LHCN-M2 (cell line): ENCODE measurements around the gene GAD2. TPM values are rescaled to one million over a fixed set of nuclear protein-coding genes. Genes with fewer than 3 reads are reported as not detected.

Source experiments
- DNase-seq: peaks from one replicate; pipeline ENCODE4 v3.0.0-alpha.2; 2012; ENCODE audit warnings: low read depth
- total RNA-seq: library from RNA; depleted of rRNA; stranded (reverse); fragments of >200 nt; gene quantifications from 2 replicates; pipeline ENCODE4 v1.2.3, GENCODE V29; 2014

GAD2 gene
- total RNA-seq, 1 experiment from 2014 or later = not detected

DNA sequence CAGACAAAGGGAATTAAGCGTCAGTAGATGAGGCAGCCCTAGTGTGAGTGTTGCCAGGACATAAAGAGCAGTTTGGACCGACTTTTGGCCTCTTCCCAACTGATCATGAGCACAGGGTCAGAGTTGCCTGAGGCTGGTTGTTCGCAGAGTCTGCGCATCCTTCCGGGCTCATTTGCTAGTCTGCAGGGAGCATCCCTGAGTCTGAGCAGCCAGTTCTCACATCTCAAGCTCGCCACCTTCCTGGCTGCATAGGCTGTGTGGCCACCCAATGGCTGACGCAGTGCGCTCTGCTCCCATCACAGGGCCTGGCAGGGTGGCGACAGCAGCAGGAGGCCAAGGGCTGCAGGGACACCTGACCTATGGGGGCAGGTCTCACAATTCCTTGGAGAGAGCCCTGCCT lies 5.0 kb downstream of the GAD2 start:
- no peak for DNase-seq

- DNase-seq = no peak
These were observed 6.0 kb downstream of the GAD2 start for GRCh38 chr10:26222563-26222962.

DNA sequence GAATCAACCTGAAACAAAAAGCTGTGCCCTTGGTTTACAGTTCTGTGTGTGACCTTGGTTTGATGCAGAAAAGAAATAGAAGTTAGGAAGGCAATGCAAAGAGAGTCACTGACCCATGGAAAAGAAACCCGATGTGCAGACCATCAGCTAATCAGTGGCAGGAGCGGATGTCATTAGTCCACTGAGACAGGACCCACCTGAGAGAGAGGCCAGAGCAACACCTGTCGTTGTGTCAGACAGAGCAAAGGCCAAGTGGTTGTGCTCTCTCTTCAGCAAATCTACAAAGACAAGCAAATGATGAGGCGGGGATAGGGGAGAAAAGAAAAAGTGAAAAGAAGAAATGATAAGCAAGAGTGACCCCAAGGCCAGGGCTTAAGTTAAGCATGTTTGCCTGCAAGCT lies 8.7 kb downstream of the GAD2 start:
- no peak for DNase-seq

DNA sequence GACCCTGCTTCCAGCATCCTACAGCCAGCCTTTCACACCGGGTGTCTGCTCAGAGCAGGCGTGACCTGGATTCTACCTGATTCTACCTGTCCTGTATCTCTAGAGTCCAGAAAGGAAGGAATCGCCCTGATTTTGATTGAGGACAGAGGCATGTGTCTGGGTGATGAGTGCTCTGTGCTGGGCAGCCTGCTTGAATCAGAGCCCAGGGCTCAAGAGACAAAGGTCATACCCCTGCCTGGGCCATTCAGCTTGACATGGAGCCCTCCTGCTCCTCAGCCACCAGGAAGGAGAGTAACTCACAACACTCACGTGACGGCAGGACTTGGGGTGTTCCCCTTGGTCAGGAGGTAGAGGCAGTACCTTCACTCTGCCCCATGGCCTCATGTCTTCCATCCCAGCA lies 11.2 kb downstream of the GAD2 start:
- no peak for DNase-seq

- DNase-seq = no peak
These were observed 15.6 kb downstream of the GAD2 start for GRCh38 chr10:26232174-26232573.

DNA sequence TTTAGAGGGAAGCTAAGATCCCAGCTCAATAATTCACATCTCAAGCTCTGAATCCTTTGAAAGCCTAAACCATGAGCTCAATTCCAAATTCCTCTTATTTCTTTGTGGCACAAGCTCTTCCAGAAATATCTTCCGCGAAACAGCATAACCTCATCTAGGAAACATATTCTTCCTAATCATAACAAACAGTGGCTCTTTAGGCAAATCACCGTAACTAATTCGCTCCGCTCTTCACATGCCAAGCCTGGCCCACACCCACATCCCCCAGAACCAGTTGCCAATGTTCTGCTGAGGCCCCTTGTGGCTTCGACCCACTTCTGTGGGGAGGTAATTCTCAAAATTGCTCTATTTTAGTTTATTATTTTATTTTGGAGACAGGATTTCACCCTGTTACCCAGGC lies 19.2 kb downstream of the GAD2 start:
- no peak for DNase-seq

DNA sequence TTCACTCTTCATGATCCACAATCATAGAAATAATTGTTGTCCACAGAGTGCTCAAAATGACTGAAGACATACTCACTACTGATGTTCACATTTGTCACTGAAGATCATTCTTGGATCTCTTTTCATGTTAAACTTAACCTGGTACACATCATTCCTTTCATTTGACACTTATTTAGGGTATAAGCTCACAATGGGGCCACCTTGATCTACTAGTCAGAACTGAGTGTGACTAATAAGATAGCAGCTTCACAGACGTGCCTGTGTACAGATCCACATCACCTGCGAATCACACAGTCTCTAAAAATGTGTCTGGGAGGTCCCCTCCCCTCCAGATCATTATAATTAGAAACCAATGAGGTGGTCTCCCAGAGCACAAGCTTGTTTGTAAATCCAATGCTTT lies 21.8 kb downstream of the GAD2 start:
- no peak for DNase-seq

DNA sequence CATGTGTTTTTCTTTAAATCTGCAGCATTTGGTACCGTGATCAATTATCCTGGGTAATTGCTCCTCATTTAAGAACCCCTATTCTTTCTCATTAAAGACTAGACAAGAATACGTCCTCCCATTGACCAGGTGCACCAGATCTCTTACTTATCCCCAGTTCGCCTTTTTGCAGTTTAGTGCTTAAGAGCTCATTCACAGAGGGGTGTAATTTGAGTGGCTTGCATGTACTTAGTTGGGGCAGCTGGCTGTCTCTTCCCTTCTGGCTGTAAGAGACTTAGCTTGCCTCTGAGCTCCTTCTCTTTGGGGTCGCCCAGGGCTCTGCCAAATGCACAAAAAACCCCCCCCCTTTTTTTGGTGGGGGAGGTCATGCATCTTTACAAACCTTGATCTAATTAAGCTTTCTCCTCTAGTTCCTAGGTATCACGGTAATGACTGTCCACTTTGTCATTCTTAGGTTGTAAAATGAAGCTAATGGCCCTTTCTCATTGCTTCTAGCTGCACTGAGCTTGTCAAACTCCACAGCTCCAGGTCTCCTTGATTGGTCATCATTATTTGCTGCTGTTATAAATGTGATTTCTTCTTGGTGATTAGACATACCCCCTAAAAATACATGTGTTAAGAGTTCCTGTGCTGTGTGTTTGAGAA lies 26.3 kb downstream of the GAD2 start:
- DNase-seq = no peak

DNA sequence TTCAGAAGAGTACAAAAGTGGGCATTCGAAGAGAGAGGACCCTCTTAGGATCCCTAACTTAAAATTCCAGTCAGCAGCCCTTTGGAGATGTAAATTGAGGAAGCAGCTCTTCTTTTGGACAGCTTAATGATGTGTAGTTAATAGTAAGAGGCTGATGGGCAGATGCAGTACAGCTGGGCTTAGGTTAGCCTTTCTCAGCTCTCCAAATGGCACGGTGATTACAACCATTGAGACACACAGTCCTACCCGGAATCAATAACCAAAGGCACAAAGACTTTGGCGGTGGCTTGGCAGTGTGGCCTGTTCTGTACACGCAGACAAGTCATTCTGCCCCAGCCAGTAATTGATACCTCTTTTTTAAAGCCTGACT lies 26.8 kb downstream of the GAD2 start:
- DNase-seq = no peak

DNA sequence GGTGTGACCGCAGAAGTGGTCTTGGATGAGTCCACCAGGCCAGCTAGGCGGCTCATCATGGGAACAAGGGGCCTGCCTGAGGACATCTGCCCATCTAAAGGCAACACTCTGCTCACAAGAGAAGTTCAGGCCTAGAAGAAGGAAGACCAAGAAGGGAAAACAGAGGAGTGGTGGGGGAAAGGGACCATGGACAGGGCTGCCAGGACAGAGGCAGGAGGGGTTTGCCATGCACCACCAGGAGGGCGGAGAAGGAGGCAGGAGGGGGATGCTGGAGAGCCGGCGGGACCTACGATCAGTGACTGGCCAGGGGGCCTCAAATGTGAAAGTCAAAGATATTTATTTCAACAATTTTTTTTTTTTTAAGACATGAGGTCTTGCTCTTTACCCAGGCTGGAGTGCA lies 33.1 kb downstream of the GAD2 start:
- no peak for DNase-seq

GRCh38 chr10:26251925-26252324 lies 35.4 kb downstream of the GAD2 start:
- DNase-seq = no peak

DNA sequence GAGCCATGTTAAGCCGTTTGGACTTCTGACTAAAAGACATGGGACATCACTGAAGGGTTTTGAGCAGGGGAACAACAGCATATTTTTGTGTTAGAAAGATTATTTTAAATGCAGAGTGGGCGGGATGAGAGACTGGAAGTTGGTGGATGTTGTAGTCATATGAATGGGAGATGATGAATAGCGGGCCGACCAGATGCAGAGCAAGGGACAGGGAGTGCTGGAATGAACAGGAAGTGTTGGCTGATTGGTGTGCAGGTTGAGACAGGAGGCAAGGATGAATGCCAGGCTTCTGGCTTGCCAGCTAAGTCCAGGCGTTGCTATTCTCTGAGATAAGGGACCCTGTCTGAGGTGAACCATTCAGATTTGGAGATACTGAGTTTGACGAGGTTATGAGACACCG lies 38.0 kb downstream of the GAD2 start:
- no peak for DNase-seq

GRCh38 chr10:26259341-26259740 lies 42.8 kb downstream of the GAD2 start:
- DNase-seq = no peak

GRCh38 chr10:26269754-26270153 lies 53.2 kb downstream of the GAD2 start:
- DNase-seq = no peak

DNA sequence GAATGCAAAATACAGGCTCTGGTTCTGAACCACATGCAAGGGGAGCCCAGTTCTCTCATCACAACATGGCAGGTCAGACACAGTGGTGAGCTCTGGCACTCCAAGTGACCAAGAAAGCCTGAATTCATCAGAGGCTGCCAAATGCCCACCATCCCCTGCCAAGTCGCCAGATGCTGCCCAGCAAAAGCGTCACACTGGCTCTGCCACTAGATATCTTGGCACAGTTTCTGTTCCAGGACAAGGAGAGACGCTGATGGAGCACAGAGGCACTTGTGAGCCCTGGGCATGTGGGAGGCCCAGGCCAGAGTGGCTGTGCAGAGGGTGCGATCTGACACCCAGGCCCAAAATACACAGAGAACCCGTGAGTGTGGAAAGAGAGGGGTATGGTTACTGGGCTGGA lies 57.8 kb downstream of the GAD2 start:
- no peak for DNase-seq

- no peak for DNase-seq
These were observed 61.7 kb downstream of the GAD2 start for GRCh38 chr10:26278295-26278694.

- DNase-seq = no peak
These were observed 73.7 kb downstream of the GAD2 start for GRCh38 chr10:26290236-26290635.

GRCh38 chr10:26291721-26292480 lies 75.3 kb downstream of the GAD2 start:
- no peak for DNase-seq

DNA sequence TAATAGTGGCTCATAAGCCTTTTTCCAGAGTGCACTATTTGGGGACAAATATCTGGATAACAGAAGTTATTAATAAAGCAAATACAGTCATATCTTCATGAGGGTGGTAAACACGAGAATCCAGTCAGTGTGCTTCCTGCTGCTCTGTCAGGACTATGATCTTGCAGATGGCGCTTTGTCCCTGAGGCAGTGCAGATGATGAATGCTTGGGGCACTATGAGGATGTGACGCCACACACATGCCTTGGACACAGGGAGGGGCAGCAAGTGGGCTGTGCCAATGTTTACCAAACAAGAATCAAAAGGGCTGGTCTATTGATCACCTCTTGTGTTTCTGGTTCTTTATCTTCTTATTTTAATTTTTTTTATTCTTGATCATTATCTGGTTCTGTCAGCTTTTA lies 79.8 kb downstream of the GAD2 start:
- no peak for DNase-seq

GRCh38 chr10:26300001-26300400 lies 83.4 kb downstream of the GAD2 start:
- no peak for DNase-seq

DNA sequence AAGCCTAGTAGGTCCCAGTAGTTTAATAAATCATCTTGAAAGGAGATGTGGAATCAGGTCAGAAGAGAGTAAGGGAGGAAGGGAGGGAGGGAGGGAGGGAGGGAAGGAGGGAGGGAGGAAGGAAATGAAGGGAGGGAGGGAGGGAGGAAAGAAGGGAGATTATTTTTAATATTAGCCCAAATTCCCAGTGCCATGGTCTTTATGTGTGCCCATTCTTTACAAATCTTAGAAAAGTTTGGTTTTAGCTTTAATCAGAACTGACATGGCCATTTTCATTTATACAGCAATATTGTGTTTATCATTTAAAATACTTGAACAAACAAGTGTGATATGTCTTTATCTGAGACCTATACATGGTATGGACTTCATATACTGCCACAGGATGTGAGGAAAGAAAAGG lies 86.8 kb downstream of the GAD2 start:
- DNase-seq = no peak

DNA sequence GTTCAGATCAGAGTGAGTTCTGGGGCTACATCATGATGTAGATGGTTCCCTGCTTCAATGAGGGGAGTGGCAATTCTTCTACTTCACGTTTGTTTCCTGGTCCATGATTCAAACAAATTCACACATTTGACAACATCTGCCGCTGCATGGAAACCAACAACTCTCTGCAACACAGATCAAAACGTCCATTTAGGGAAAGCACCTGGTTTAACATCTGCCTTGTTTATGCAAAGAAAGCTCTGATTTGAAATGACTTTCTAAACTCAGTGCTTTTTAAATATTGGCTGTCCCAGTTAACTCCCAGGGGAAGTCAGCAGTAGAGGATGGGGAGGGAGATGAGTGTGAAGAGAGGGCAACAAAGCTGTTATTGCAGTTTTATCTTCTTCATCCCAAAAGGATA lies 93.8 kb downstream of the GAD2 start:
- DNase-seq = no peak

DNA sequence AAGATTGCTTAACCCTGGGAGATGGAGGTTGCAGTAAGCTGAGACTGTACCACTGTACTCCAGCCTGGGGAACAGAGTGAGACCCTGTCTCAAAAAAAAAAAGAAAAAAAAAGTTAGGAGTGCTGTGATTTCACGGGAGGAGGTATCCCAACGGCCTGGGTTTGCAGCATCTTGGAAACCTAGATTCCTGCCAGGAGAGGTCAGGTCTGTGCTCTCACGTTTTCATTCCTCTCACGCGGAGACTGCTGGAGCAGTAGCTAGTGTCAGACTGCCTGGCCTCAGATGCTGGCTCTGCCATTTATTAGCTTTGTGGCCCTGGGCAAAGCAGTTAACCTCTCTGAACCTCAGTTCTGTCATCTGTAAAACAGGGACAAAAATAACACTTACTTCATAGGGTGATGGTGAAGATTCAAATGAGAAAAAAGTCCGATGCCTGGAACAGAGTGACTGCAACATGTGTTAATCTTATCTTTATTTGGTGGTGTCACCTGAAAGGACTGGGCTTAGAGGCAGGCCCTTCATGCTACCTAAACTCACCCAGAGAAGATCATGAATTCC lies 94.9 kb downstream of the GAD2 start:
- DNase-seq = no peak
